ENCODE measurements around the gene GJD2. TPM values are rescaled to one million over a fixed set of nuclear protein-coding genes. Genes with fewer than 3 reads are reported as not detected.

The GJD2 gene
- total RNA-seq, 1 experiment from 2014 or later: not detected

GRCh38 chr15:34732430-34732829 lies 22.4 kb downstream of the GJD2 start:
- Histone ChIP-seq H3K23ac (ENCODE audit: insufficient read length, low read depth, low read length) (no peak overlapping the region), H2BK5ac (ENCODE audit: insufficient read length, low read length) (no peak overlapping the region), H4K20me1 (ENCODE audit: control insufficient read depth, insufficient read depth, insufficient read length) (no peaks in the 10 kb centered on the region), H3K4ac (ENCODE audit: low read depth, low read length) (no peak overlapping the region), H2AK5ac (ENCODE audit: insufficient read length, low read length) (no peak overlapping the region), H2BK120ac (ENCODE audit: low read depth, low read length, poor library complexity, severe bottlenecking) (no peak overlapping the region), H3K27me3 (ENCODE audit: insufficient read depth, low read length) (no peaks in the 10 kb centered on the region), H4K5ac (ENCODE audit: insufficient read length, low read depth, low read length) (no peak overlapping the region), H3K9ac (ENCODE audit: extremely low read depth, insufficient read length, low read length) (no peak overlapping the region), H3K4me2 (ENCODE audit: insufficient read depth, insufficient read length, low read length) (no peak overlapping the region), H3K79me2 (ENCODE audit: insufficient read depth, low read length) (no peaks in the 10 kb centered on the region; the same call in 1 of the 2 replicates), H3K23me2 (ENCODE audit: insufficient read length, low read depth, low read length, poor library complexity, severe bottlenecking) (no peaks in the 10 kb centered on the region), H2BK12ac (ENCODE audit: insufficient read length, low read depth, low read length) (no peak overlapping the region), H4K8ac (replicated peaks; ENCODE audit: insufficient read length, low read depth, low read length) (no peak overlapping the region), H3K4me1 (ENCODE audit: insufficient read depth, low read length) (no peaks in the 10 kb centered on the region), H3K79me1 (ENCODE audit: insufficient read depth, low read depth, low read length, poor library complexity, severe bottlenecking) (no peaks in the 10 kb centered on the region), H3K14ac (ENCODE audit: insufficient read depth, low read length) (no peak overlapping the region), H3K56ac (ENCODE audit: insufficient read length, low read depth, low read length) (no peak overlapping the region), H2BK20ac (ENCODE audit: low read depth, low read length, poor library complexity, severe bottlenecking) (no peak overlapping the region), H3K9me3 (ENCODE audit: control insufficient read depth, low read depth, low read length) (no peaks in the 10 kb centered on the region), H3K18ac (ENCODE audit: insufficient read length, low read depth, low read length) (no peak overlapping the region), H3K27ac (ENCODE audit: insufficient read length, low read depth, low read length) (no peak overlapping the region), H2AFZ (ENCODE audit: low read length) (no peak overlapping the region), H4K91ac (ENCODE audit: insufficient read length, low read depth, low read length) (no peak overlapping the region), H3T11ph (ENCODE audit: low read length) (no peak overlapping the region), H2BK15ac (ENCODE audit: low read depth, low read length) (no peak overlapping the region)
- Mint-ChIP-seq H3K9me3 (peaks cover 0 to 6% of the 10 kb centered on the region in 2 experiments; a peak in 3 of 5 replicates), H3K27me3 (ENCODE audit: low read depth) (peaks cover 4% of the 10 kb centered on the region; the same call in 1 of the 2 replicates), H3K27ac (peak overlapping the region in 1 of 3 experiments; percentile 2; a peak in 1 of 7 replicates), H3K36me3 (ENCODE audit: insufficient read depth in 1 of 3, low read depth in 3 of 3) (peaks cover 0 to 6% (median 0%) of the 10 kb centered on the region in 3 experiments; a peak in 2 of 7 replicates), H3K4me3 (no peak overlapping the region), H3K4me1 (peaks cover 15 to 20% of the 10 kb centered on the region in 2 experiments)
- TF ChIP-seq CTCF (conservative IDR thresholded peaks at IDR 0.05): no peak
- DNase-seq: no peak
- WGBS (ENCODE audit: extremely low coverage, insufficient read length, low lambda C conversion rate): no CpG with 5 or more reads among the region's 6 CpGs
